OCI-LY7 (cell line): Measurements from ENCODE around the gene FGGY.

Experiments
- CTCF ChIP-seq: fragments of 200-600 bp; sonication (generic); conservative IDR thresholded peaks from 2 replicates; pipeline ENCODE4 v1.5.1; 2014; ENCODE audit warnings: mild to moderate bottlenecking, antibody characterized with exemption, low read length, moderate library complexity, mixed read lengths
- EZH2phosphoT487 ChIP-seq: fragments of 200-600 bp; sonication (generic); IDR thresholded peaks from 2 replicates; pipeline ENCODE4 v1.6.1; 2018; ENCODE audit warnings: low read depth, borderline replicate concordance, mild to moderate bottlenecking, mixed run types, antibody characterized with exemption, low read length, moderate library complexity, mixed read lengths

GRCh38 chr1:59687081-59687480 lies 390.2 kb downstream of the FGGY start:
- TF ChIP-seq CTCF, result no peak
- TF ChIP-seq EZH2phosphoT487, result no peak
